ENCODE results near the gene CNKSR2. TPM values are rescaled to one million over a fixed set of nuclear protein-coding genes. Genes with fewer than 3 reads are reported as not detected.

The CNKSR2 gene
- total RNA-seq, 1 donor from 2014 or later = 1.1 TPM

DNA sequence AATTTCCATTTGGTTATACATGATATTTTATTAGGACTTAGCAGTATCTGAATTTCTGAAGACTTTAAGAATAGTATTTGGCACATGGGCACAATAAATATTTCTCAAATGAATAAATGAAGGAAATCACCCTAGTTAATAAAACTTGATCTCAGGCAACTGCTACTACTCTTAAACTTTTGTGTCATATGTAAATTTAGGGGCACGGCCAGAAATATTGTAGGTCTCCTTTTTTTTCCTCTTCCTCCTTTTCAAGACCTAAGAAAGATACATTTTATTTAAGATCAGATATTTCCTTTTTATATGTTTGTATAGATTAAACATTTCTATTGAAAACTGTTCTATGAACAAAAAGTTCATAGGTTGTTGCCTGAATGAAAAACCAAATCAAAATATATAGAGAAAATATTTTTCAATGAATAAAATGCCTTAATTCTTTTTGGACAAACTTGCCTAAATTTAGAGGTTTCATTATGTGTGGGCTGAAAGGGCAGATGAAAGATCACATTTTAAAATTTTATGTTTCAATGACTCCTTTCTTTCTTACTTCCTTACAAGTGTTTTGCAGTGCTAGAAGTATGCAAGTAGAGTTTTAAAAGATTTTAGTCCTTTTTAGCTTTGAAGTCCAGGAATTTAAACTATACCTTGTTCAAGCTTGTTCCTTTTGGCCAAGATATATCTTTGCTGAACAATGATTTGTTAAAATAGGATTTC is 26.3 kb downstream of the CNKSR2 start:
- Mint-ChIP-seq H3K9me3 (ENCODE audit: unreplicated experiment) (no peaks in the 10 kb centered on the region), H3K4me3 (ENCODE audit: unreplicated experiment) (no peak overlapping the region), H3K4me1 (ENCODE audit: unreplicated experiment) (no peaks in the 10 kb centered on the region), H3K27me3 (ENCODE audit: unreplicated experiment) (no peaks in the 10 kb centered on the region), H3K36me3 (ENCODE audit: low read depth, unreplicated experiment) (no peaks in the 10 kb centered on the region), H3K27ac (ENCODE audit: unreplicated experiment) (no peak overlapping the region)
- TF ChIP-seq, protein P1, sequence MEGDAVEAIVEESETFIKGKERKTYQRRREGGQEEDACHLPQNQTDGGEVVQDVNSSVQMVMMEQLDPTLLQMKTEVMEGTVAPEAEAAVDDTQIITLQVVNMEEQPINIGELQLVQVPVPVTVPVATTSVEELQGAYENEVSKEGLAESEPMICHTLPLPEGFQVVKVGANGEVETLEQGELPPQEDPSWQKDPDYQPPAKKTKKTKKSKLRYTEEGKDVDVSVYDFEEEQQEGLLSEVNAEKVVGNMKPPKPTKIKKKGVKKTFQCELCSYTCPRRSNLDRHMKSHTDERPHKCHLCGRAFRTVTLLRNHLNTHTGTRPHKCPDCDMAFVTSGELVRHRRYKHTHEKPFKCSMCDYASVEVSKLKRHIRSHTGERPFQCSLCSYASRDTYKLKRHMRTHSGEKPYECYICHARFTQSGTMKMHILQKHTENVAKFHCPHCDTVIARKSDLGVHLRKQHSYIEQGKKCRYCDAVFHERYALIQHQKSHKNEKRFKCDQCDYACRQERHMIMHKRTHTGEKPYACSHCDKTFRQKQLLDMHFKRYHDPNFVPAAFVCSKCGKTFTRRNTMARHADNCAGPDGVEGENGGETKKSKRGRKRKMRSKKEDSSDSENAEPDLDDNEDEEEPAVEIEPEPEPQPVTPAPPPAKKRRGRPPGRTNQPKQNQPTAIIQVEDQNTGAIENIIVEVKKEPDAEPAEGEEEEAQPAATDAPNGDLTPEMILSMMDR (IDR thresholded peaks at IDR 0.05; ENCODE audit: unreplicated experiment) = no peak
- DNase-seq (ENCODE audit: low spot score) = no peak

DNA sequence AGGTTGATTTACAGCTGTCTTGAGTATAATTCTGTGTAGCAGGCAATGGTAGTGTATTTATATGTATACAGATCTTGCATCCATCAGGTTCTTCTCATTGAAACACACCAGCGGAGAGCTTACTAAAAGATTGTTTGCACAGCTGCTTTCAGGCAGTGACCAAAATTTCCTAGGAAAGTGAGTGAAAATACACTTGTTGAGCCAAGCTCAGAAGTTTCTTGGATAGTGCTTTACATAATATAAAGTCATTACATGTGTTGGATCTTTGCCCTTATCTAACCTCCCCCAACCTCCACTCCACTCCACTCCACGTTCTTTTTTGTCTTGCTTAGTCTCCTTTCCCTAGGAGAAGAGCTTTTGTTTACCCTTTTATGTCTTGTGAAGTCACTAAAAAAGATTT is 34.1 kb downstream of the CNKSR2 start:
- Mint-ChIP-seq H3K27ac (ENCODE audit: unreplicated experiment) (no peak overlapping the region), H3K9me3 (ENCODE audit: unreplicated experiment) (no peaks in the 10 kb centered on the region), H3K4me3 (ENCODE audit: unreplicated experiment) (no peak overlapping the region), H3K36me3 (ENCODE audit: low read depth, unreplicated experiment) (no peaks in the 10 kb centered on the region), H3K27me3 (ENCODE audit: unreplicated experiment) (no peaks in the 10 kb centered on the region), H3K4me1 (ENCODE audit: unreplicated experiment) (peaks cover 2% of the 10 kb centered on the region)
- no peak for DNase-seq (ENCODE audit: low spot score)
- TF ChIP-seq, protein P1 (IDR thresholded peaks at IDR 0.05; ENCODE audit: unreplicated experiment) = no peak

- no peaks in the 10 kb centered on the region for H3K27me3 Mint-ChIP-seq (ENCODE audit: unreplicated experiment)
Measured at GRCh38 chrX:21408788-21409187, 34.6 kb downstream of the CNKSR2 start.

DNA sequence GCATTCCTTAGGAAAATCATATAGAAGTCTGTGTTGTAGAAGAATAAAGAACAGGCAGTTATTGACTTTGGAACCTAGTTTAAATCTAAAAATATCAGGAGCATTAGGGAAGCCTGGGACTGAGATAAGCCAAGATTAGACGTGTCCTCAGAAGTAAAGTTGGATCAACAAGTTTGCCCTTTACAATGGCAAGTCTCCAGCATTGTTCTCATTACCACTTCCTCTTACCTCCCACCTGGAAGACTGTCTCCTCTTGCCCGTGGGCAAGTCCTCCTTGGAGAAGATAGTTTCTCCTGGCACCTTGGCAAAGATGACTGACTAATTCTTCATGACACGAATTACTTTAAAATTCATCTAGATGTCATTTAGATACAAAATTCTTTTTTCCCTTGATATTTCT is 37.8 kb downstream of the CNKSR2 start:
- DNase-seq (ENCODE audit: low spot score) = no peak
- H3K4me3 Mint-ChIP-seq (ENCODE audit: unreplicated experiment) = no peak overlapping the region
- no peak overlapping the region for H3K27ac Mint-ChIP-seq (ENCODE audit: unreplicated experiment)
- TF ChIP-seq, protein P1 (IDR thresholded peaks at IDR 0.05; ENCODE audit: unreplicated experiment) = no peak
- H3K9me3 Mint-ChIP-seq (ENCODE audit: unreplicated experiment) = no peaks in the 10 kb centered on the region
- H3K4me1 Mint-ChIP-seq (ENCODE audit: unreplicated experiment) = peaks cover 2% of the 10 kb centered on the region
- no peaks in the 10 kb centered on the region for H3K27me3 Mint-ChIP-seq (ENCODE audit: unreplicated experiment)
- no peaks in the 10 kb centered on the region for H3K36me3 Mint-ChIP-seq (ENCODE audit: low read depth, unreplicated experiment)

More at GRCh38 chrX:21408788-21409187, 34.6 kb downstream of the CNKSR2 start:
- peaks cover 2% of the 10 kb centered on the region for H3K4me1 Mint-ChIP-seq (ENCODE audit: unreplicated experiment)
- no peak overlapping the region for H3K27ac Mint-ChIP-seq (ENCODE audit: unreplicated experiment)
- H3K4me3 Mint-ChIP-seq (ENCODE audit: unreplicated experiment) = no peak overlapping the region
- DNase-seq (ENCODE audit: low spot score) = no peak
- TF ChIP-seq, protein P1 (IDR thresholded peaks at IDR 0.05; ENCODE audit: unreplicated experiment) = no peak
- H3K36me3 Mint-ChIP-seq (ENCODE audit: low read depth, unreplicated experiment) = no peaks in the 10 kb centered on the region
- H3K9me3 Mint-ChIP-seq (ENCODE audit: unreplicated experiment) = no peaks in the 10 kb centered on the region

GRCh38 chrX:21412883-21413282 is 38.7 kb downstream of the CNKSR2 start:
- Mint-ChIP-seq H3K4me1 (ENCODE audit: unreplicated experiment) (peaks cover 2% of the 10 kb centered on the region), H3K9me3 (ENCODE audit: unreplicated experiment) (no peaks in the 10 kb centered on the region), H3K4me3 (ENCODE audit: unreplicated experiment) (no peak overlapping the region), H3K36me3 (ENCODE audit: low read depth, unreplicated experiment) (no peaks in the 10 kb centered on the region), H3K27me3 (ENCODE audit: unreplicated experiment) (no peaks in the 10 kb centered on the region), H3K27ac (ENCODE audit: unreplicated experiment) (no peak overlapping the region)
- DNase-seq (ENCODE audit: low spot score) = no peak
- TF ChIP-seq, protein P1 (IDR thresholded peaks at IDR 0.05; ENCODE audit: unreplicated experiment) = no peak

All from endothelial cell (in vitro differentiated cells).